WTC11 (cell line): ENCODE measurements around the gene ABCG4.

Source experiments
- ELF4 ChIP-seq: sonication (generic); formaldehyde crosslinking; IDR thresholded peaks from 2 replicates; pipeline ENCODE4 v1.8.1; 2022; ENCODE audit warnings: low read depth, mild to moderate bottlenecking, moderate library complexity, missing genetic modification reagents
- ZNF232 ChIP-seq: sonication (generic); formaldehyde crosslinking; IDR thresholded peaks from 2 replicates; pipeline ENCODE4 v1.8.0; 2022; ENCODE audit warnings: mild to moderate bottlenecking, missing genetic modification reagents

- TF ChIP-seq ZNF232 (CRISPR knock-in tag) (no peak), ELF4 (CRISPR knock-in tag) (no peak)
These were observed 22.1 kb upstream of the ABCG4 start for GRCh38 chr11:119126675-119127268.
